ENCODE results near the gene NTN5.
"Not testable (repeated sequence)": the region's sequence is repeated elsewhere in the genome, so short reads cannot be mapped to it uniquely, and the experiment has no call there.

Gene NTN5

GRCh38 chr19:48672994-48673393, at the start of gene NTN5:
TSS of gene NTN5 (minus strand) at chr19:48673017. CDS start at chr19:48670986, 2,031 bp downstream.
- DNase-seq = no peak

- no peak for DNase-seq
These were observed 49.4 kb upstream of the NTN5 start for GRCh38 chr19:48722196-48722708.

- peak; percentile 98 to 99 for DNase-seq
These were observed 47.9 kb upstream of the NTN5 start for GRCh38 chr19:48720613-48721296.

GRCh38 chr19:48720251-48720612, 47.4 kb upstream of the NTN5 start:
- DNase-seq = no peak

GRCh38 chr19:48719263-48720171, 46.7 kb upstream of the NTN5 start, which contains the start of gene MAMSTR:
TSS of gene MAMSTR (minus strand) at chr19:48719725. CDS start at chr19:48719031, 694 bp downstream.
- no peak for DNase-seq

GRCh38 chr19:48718711-48719231, 46.0 kb upstream of the NTN5 start:
- no peak for DNase-seq

- not testable (repeated sequence) for DNase-seq
These were observed 45.3 kb upstream of the NTN5 start for GRCh38 chr19:48718106-48718505.

GRCh38 chr19:48716562-48717291, 43.9 kb upstream of the NTN5 start:
- DNase-seq = no peak

GRCh38 chr19:48715681-48716171, 42.9 kb upstream of the NTN5 start:
- no peak for DNase-seq

GRCh38 chr19:48714759-48715675, 42.2 kb upstream of the NTN5 start:
- no peak for DNase-seq

- peak; percentile 97 to 99 for DNase-seq
These were observed 41.3 kb upstream of the NTN5 start for GRCh38 chr19:48713864-48714755.

- DNase-seq = no peak
These were observed 40.4 kb upstream of the NTN5 start for GRCh38 chr19:48713041-48713863.

- no peak for DNase-seq
These were observed 38.4 kb upstream of the NTN5 start for GRCh38 chr19:48711106-48711662.

GRCh38 chr19:48708471-48708870, 35.7 kb upstream of the NTN5 start:
- DNase-seq = no peak

- no peak for DNase-seq
These were observed 32.6 kb upstream of the NTN5 start for GRCh38 chr19:48705431-48705830.

- DNase-seq = no peak
These were observed 30.5 kb upstream of the NTN5 start for GRCh38 chr19:48703316-48703715.

GRCh38 chr19:48702701-48703100, 29.9 kb upstream of the NTN5 start:
- DNase-seq = no peak

- DNase-seq = no peak
These were observed 25.2 kb upstream of the NTN5 start for GRCh38 chr19:48698046-48698445.

GRCh38 chr19:48696353-48697010, 23.7 kb upstream of the NTN5 start:
- no peak for DNase-seq

All from NCI-H187 (cell line).